GM18520 (cell line): ENCODE measurements around the gene PRDM1.

ENCODE experiments used
- ATAC-seq: cut with Tn5 transposase; IDR thresholded peaks from one replicate; pipeline ENCODE4 v1.9.1; 2021; ENCODE audit not compliant: unreplicated experiment

The PRDM1 gene

DNA sequence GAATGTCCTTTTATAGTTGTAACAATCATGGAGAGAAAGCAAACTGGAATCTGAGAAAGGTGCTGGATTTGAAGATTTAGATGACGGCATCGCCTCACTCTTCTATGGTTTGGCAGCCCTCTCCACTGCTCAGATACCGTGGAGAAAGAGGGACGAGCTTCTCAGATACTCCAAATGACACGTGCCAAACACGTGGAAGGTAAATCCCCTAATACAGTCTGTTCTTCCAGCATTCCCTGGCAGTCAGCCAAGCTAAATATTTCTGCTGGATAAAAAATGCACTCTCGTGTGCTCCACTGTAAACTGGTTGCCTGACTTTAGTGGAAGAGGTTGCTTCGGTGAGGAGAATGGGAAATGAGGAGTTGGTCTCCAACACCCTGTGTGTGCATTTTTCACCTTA is 16.7 kb upstream of the PRDM1 start:
- ATAC-seq: no peak

GRCh38 chr6:106070636-106071035 is 15.5 kb upstream of the PRDM1 start:
- no peak for ATAC-seq

- no peak for ATAC-seq
These were observed 13.5 kb upstream of the PRDM1 start for GRCh38 chr6:106072501-106073090.

DNA sequence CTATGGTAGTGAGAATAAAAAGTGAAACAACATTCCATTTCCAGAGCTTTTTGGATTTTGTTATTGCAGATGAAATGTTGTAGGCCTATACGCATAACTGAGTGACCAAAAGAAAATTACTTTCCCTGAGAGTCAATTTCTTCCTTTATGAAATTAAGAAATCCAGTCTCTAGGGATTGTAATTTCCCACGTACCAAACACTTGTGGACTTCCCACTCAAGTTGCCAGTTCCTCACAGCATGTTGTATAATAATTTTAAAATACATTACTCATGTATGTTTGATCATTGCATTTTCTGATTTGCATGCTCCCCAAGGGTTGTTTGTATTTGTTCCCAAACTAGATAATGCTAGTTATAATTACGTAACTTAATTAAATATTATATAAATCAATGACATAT is 12.0 kb upstream of the PRDM1 start:
- ATAC-seq: no peak

- ATAC-seq: no peak
These were observed 10.0 kb upstream of the PRDM1 start for GRCh38 chr6:106076139-106076538.

DNA sequence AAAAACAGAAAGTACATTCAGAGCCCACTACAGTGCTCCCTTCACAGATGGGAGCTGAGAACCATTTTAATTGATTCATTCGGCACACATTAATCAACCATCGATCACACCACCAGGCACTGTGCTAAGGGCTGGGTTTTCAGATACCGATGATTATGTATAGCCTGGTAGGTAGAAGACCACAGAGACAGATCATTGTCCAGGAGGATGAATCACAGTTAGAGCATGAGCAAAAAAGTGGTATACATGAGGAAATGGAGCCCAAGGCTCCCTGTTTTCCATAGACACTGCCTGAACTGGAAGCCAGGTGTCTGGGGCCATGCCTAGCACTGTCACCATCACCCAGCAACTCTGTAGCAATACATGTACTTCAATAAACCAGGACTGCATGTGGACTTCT is 9.0 kb upstream of the PRDM1 start:
- ATAC-seq: no peak

- no peak for ATAC-seq
These were observed 8.3 kb upstream of the PRDM1 start for GRCh38 chr6:106077881-106078280.

DNA sequence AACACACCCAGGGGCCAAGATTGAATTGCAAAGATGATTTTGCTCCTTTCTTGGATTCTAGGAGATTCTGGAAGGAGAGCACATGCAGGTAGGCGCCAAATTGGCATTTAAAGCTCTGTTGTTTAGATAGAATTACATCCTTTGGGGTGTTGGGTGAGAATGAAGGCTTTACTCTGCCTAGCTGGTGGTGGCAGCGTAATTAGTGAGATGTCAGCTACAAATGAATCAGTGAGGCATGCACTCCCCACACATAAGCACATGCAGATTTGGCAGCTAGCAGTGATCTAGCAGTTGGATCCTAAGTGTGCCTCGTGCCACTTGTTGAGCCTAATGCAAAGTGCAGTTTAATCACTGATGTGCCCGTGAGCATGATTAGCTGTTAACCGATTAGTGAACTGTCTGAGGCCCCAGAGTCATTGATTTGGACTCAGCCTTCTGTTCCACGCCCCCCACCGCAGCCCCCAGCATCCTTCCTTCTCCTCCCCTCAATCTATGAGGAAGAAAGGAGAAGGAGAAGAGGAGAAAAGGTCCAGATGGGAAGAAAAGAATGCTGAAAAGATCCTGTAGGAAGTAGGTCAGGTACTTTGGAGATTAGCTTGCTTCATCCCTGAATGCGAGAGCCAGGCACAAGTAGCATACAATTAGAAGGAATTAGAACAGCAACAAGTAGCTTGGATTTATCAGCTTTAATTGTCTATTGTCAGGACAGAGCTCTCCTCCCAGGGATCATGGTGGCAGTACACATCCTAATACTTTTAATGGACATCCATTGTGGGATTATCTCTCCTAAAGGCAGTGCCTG is 6.0 kb upstream of the PRDM1 start:
- no peak for ATAC-seq

DNA sequence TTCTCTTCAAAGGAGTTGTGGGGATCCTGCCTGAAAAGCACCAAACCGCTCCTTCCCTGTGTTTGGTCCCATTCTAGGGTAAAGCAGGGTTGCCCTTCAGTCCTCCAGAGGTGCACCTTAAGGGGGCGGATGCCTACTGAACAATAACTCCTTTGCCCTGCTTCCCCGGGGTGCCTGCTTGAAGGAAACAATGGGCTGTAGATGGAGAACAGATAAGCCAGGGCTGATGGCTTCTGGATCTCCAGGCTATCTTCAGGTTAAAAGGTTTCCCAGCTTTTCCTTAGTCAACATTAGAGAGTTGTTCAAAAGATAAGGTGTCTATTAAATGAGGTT is 5.4 kb upstream of the PRDM1 start:
- no peak for ATAC-seq

DNA sequence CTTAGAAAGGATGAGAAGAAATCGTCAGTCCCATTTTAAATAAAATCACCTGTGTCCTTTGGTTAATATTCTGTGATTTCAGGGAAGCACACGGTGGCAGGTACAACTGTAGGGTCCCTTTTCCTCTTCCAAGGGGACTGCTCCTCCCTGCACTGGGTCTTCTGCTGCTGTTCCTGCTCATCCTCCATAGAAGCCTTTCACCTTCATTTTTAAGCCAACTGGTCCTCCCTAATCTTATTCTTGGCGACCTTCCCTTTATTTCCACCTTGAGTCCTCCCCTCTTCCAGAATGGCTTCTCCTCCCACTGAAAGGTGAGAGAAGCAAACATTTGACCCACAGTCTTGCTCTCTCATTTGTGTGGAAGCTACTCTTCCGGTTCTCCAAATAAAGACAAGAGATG is 4.4 kb upstream of the PRDM1 start:
- no peak for ATAC-seq

GRCh38 chr6:106082735-106083398 is 3.3 kb upstream of the PRDM1 start:
- ATAC-seq: no peak

DNA sequence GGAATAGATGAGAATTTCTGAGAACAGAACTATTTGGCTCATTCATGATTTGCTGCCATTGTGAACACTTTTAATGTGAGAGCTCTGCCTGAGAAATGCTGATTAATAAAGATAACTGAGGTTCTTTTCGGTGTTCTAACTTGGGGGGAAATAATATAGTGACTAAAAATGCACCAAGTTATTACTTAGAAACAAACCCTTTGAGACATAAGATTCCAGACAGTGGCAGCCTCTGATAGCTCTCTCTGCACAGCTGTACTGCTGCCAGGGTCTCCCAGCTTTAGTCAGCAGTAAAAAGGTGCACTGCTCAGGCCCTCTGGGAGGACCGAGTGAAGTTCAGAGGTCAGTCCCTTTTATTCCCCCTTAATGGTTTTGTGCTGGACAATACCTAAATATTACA is 2.5 kb upstream of the PRDM1 start:
- ATAC-seq: no peak

DNA sequence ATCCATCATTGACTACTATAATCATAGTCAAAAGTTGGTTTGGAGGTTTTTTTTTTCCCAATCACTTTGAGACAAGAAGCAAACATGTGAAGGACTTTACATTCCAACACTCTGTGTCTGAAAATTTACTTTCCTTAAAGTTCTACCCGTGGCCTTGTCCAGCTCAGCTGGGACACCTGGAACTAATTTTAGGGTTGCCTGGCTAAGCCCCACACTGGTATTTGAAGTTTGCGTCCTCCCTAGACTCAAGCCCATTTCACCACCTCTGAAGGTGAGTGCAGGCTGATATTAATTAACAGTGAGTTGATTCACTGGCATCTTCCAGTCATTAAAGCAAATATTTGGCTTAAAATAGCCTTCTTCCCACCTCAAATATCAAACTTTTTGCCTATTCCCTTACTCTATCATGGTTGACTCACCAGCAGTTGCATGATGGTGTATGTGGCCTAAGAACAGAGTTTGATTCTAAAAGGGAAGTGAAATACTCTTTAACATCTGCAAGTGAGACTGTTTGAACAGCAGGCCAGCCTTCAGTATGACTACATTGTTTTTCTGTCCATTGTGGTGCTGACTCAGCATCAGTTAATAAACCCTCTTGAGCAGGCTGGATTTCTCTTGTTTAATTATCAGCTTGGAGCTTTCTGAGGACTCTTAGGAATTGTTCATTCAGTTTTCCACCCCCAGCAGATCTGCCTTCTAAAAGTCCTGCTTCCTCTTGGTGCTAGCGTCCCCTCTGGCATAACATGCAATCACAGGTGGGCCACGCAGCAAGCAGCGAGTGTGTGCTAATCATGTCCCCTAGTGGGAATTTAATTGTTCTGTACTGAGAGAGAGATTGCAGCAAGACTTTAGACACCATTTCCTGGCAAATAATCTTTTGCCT is 1.8 kb upstream of the PRDM1 start:
- peak; percentile 55 for ATAC-seq

- ATAC-seq: no peak
These were observed 996 bp upstream of the PRDM1 start for GRCh38 chr6:106084989-106085691.

GRCh38 chr6:106085692-106085983 is 498 bp upstream of the PRDM1 start:
- ATAC-seq: no peak

- ATAC-seq: no peak
These were observed 659 bp downstream of the PRDM1 start for GRCh38 chr6:106086814-106087175.

- no peak for ATAC-seq
These were observed 1.6 kb downstream of the PRDM1 start for GRCh38 chr6:106087548-106088325.

DNA sequence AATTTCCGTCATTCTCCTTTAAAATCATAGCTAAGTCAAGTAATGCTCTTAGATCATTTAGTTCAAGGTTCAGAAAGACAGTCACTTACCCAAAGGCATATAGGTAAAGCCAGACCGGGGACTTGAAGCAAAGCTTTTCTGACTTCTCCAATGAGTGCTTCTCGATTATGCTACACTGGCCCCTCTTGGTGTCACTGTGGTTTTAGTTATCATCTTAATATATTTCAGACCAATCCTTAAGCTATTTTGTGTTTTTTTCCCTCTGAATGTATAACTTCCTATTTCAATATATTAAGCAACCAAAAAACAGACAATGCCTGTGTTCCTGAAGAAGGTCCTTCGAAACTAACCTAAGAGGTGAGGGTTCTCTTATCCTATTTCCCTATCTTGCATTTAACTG is 3.9 kb downstream of the PRDM1 start:
- no peak for ATAC-seq

DNA sequence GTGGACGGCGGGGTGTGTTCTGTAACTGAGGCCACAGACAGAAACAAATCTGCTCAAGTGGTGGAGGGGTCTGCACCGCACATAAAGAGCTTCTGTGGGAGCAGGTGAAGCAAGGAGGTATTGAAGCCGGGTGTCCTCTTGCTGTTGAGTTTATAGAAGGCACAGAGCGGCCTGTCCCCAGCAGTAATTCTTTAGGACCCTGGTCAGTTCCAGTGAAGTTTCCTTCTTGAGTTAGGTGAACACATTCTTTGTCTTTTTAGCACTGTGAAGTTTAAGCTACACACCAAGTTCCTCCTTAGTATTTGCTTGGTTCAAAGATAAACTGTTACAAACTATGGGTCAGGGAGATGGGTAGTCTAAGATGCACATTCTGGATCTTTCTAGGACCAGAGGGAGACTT is 6.1 kb downstream of the PRDM1 start:
- no peak for ATAC-seq

DNA sequence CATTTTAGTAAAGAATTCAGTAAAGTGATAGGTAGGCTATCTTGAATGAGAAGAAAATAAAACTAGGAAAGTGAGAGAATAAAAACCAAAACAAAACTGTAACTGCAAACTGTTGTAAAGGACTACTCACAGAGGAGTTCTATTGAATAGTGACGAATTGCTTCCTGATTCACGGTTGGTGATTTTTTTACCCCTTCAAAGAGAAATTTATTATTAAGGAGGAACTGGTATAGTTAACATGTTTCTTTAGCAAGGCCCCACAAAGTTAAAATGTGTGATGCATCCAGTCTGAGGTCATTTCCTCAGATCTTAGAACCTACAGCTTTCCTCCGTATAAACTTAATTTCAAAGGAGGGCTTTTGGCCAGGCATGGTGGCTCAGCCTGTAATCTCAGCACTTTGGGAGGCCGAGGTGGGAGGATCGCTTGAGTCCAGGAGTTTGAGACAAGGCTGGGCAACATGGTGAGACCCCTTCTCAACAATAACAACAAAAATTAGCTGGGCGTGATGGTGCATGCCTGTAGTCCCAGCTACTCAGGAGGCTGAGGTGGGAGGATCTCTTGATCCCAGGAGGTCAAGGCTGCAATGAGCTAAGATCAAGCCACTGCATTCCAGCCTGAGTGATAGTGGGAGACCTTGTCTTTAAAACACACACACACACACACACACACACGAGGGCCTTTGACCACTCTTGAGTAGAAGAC is 8.3 kb downstream of the PRDM1 start:
- no peak for ATAC-seq
